WTC11 (cell line): ENCODE measurements around the gene ARMH4. TPM values are rescaled to one million over a fixed set of nuclear protein-coding genes. Genes with fewer than 3 reads are reported as not detected.

Experiments used
- ATAC-seq: fragments of 200-7000 bp; cut with Tn5 transposase; 2 replicates; pipeline ENCODE4 v1.10.0; 2021; ENCODE audit warnings: mild to moderate bottlenecking, moderate library complexity
- CTCF ChIA-PET: fragments of 300-600 bp; sonication (Branson Sonifier 250); formaldehyde crosslinking; loops from one replicate; lab custom pipeline; 2021; ENCODE audit warnings: antibody characterized with exemption; lab: Charles Lee
- POLR2A ChIA-PET: fragments of 350-600 bp; sonication (Branson Sonifier 250); formaldehyde crosslinking; loops from one replicate; lab custom pipeline; 2021; ENCODE audit warnings: antibody characterized with exemption; lab: Charles Lee
- DNase-seq: peaks from one replicate; pipeline ENCODE4 v3.0.0; 2021; ENCODE audit warnings: low spot score
- H3K27ac Mint-ChIP-seq: 2 replicates; pipeline ENCODE4 v1.8.0; 2021; ENCODE audit warnings: mixed read lengths
- H3K27me3 Mint-ChIP-seq: 2 replicates; pipeline ENCODE4 v1.8.0; 2021; ENCODE audit warnings: low read depth, mild to moderate bottlenecking, moderate library complexity, mixed read lengths
- H3K36me3 Mint-ChIP-seq: 2 replicates; pipeline ENCODE4 v1.8.0; 2021; ENCODE audit warnings: mixed read lengths
- H3K4me1 Mint-ChIP-seq: 2 replicates; pipeline ENCODE4 v1.8.0; 2022; ENCODE audit warnings: mixed read lengths
- H3K4me3 Mint-ChIP-seq: 2 replicates; pipeline ENCODE4 v1.8.0; 2021; ENCODE audit warnings: mild to moderate bottlenecking, moderate library complexity, mixed read lengths
- H3K9me3 Mint-ChIP-seq: 2 replicates; pipeline ENCODE4 v1.8.0; 2021; ENCODE audit warnings: mixed read lengths
- CBFB ChIP-seq: sonication (generic); formaldehyde crosslinking; IDR thresholded peaks from 2 replicates; pipeline ENCODE4 v1.8.1; 2022; ENCODE audit warnings: mild to moderate bottlenecking, low read depth, missing genetic modification reagents
- CDX4 ChIP-seq: fragments of 250-450 bp; sonication (Bioruptor Pico); IDR thresholded peaks from 2 replicates; pipeline ENCODE4 v1.9.0; 2021; ENCODE audit warnings: moderate library complexity, mild to moderate bottlenecking, inconsistent platforms, borderline replicate concordance
- ELF4 ChIP-seq: sonication (generic); formaldehyde crosslinking; IDR thresholded peaks from 2 replicates; pipeline ENCODE4 v1.8.1; 2022; ENCODE audit warnings: low read depth, mild to moderate bottlenecking, moderate library complexity, missing genetic modification reagents
- FOXK1 ChIP-seq: sonication (generic); formaldehyde crosslinking; IDR thresholded peaks from 2 replicates; pipeline ENCODE4 v1.8.0; 2022; ENCODE audit warnings: mild to moderate bottlenecking, moderate library complexity, missing genetic modification reagents
- MYBL2 ChIP-seq: sonication (generic); formaldehyde crosslinking; IDR thresholded peaks from 2 replicates; pipeline ENCODE4 v1.8.1; 2023; ENCODE audit warnings: mild to moderate bottlenecking, moderate library complexity, missing genetic modification reagents
- NR1H2 ChIP-seq: sonication (generic); formaldehyde crosslinking; IDR thresholded peaks from 2 replicates; pipeline ENCODE4 v1.9.0; 2021; ENCODE audit warnings: mild to moderate bottlenecking, moderate library complexity, missing genetic modification reagents
- RELA ChIP-seq: sonication (generic); formaldehyde crosslinking; IDR thresholded peaks from 2 replicates; pipeline ENCODE4 v1.8.1; 2022; ENCODE audit warnings: missing genetic modification reagents, mild to moderate bottlenecking, borderline replicate concordance
- SP1 ChIP-seq: sonication (generic); formaldehyde crosslinking; conservative IDR thresholded peaks from 2 replicates; pipeline ENCODE4 v1.8.1; 2022; ENCODE audit warnings: missing genetic modification reagents
- STAT6 ChIP-seq: sonication (generic); formaldehyde crosslinking; conservative IDR thresholded peaks from 2 replicates; pipeline ENCODE4 v1.8.1; 2023; ENCODE audit warnings: mild to moderate bottlenecking, low read depth, missing genetic modification reagents, moderate library complexity
- TEAD4 ChIP-seq: sonication (generic); formaldehyde crosslinking; IDR thresholded peaks from 2 replicates; pipeline ENCODE4 v1.8.0; 2022; ENCODE audit warnings: mild to moderate bottlenecking, missing genetic modification reagents
- USF2 ChIP-seq: sonication (generic); formaldehyde crosslinking; IDR thresholded peaks from 2 replicates; pipeline ENCODE4 v1.8.1; 2023; ENCODE audit warnings: mild to moderate bottlenecking, missing genetic modification reagents, moderate library complexity
- ZBTB21 ChIP-seq: sonication (generic); formaldehyde crosslinking; IDR thresholded peaks from 2 replicates; pipeline ENCODE4 v1.8.1; 2023; ENCODE audit warnings: mild to moderate bottlenecking, missing genetic modification reagents, borderline replicate concordance
- ZNF263 ChIP-seq: sonication (generic); formaldehyde crosslinking; IDR thresholded peaks from 2 replicates; pipeline ENCODE4 v1.8.1; 2022; ENCODE audit warnings: low read depth, mild to moderate bottlenecking, moderate library complexity, missing genetic modification reagents
- ZNF317 ChIP-seq: sonication (generic); formaldehyde crosslinking; IDR thresholded peaks from 2 replicates; pipeline ENCODE4 v1.8.1; 2023; ENCODE audit warnings: low read depth, mild to moderate bottlenecking, moderate library complexity, missing genetic modification reagents, borderline replicate concordance
- total RNA-seq: library from RNA; stranded (reverse); gene quantifications from 3 replicates; pipeline ENCODE4 v1.2.3, GENCODE V29; 2021
- TF ChIP-seq, protein P1 (sequence below): sonication (generic); formaldehyde crosslinking; IDR thresholded peaks from 2 replicates; pipeline ENCODE4 v1.8.0; 2022; ENCODE audit warnings: mild to moderate bottlenecking, missing genetic modification reagents
- TF ChIP-seq, protein P2 (sequence below): sonication (generic); formaldehyde crosslinking; IDR thresholded peaks from 2 replicates; pipeline ENCODE4 v1.8.0; 2022; ENCODE audit warnings: mild to moderate bottlenecking, missing genetic modification reagents
- TF ChIP-seq, protein P3 (sequence below): sonication (generic); formaldehyde crosslinking; IDR thresholded peaks from 2 replicates; pipeline ENCODE4 v1.8.0; 2022; ENCODE audit warnings: missing genetic modification reagents

The ARMH4 gene
- total RNA-seq, 1 experiment from 2014 or later: 12.2 TPM

DNA sequence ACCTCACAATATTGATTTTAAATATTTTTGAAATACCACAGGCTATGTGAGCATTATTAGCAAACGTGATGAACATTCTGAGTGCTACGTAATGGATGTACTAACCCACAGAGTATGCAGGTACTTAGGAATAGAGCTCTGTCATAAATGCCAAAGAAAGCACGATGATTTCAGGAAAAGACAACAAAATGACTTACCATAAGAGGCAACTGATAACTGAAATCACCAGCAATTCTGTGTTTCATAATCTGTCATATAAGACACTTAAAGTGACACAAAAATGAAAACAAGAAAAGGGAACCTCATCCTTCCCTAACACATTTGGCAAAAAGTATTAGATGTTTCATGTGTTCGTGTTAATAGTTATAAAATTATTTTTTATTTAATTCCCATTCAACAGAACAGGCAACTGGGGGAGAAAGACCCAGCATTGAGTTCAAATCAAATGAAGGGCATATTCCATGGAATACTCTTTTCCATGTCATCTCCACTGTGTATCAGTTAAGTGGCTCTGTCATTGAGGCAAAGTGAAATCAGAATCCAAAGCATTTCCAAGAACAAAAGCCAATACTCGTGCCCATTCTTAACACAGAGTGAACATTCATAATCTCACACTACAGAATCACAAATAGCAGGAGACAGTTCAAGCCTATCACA is 30.4 kb downstream of the ARMH4 start:
- Mint-ChIP-seq H3K27me3 (no peaks in the 10 kb centered on the region), H3K4me3 (no peak overlapping the region), H3K27ac (no peak overlapping the region), H3K4me1 (peaks cover 4% of the 10 kb centered on the region), H3K36me3 (peaks cover 19% of the 10 kb centered on the region), H3K9me3 (peaks cover 17% of the 10 kb centered on the region)
- POLR2A ChIA-PET: no interaction called here
- TF ChIP-seq NR1H2 (CRISPR knock-in tag) (no peak), SP1 (no peak), MYBL2 (CRISPR knock-in tag) (no peak), USF2 (CRISPR knock-in tag) (no peak), ZNF317 (CRISPR knock-in tag) (no peak), STAT6 (CRISPR knock-in tag) (no peak)
- TF ChIP-seq, protein P1, sequence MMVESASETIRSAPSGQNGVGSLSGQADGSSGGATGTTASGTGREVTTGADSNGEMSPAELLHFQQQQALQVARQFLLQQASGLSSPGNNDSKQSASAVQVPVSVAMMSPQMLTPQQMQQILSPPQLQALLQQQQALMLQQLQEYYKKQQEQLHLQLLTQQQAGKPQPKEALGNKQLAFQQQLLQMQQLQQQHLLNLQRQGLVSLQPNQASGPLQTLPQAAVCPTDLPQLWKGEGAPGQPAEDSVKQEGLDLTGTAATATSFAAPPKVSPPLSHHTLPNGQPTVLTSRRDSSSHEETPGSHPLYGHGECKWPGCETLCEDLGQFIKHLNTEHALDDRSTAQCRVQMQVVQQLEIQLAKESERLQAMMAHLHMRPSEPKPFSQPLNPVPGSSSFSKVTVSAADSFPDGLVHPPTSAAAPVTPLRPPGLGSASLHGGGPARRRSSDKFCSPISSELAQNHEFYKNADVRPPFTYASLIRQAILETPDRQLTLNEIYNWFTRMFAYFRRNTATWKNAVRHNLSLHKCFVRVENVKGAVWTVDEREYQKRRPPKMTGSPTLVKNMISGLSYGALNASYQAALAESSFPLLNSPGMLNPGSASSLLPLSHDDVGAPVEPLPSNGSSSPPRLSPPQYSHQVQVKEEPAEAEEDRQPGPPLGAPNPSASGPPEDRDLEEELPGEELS (CRISPR knock-in tag): no peak
- CTCF ChIA-PET: no interaction called here
- no peak for DNase-seq
- ATAC-seq: no peak

GRCh38 chr14:58119381-58119780 is 32.6 kb downstream of the ARMH4 start:
- ChIA-PET POLR2A (no interaction called here), CTCF (no interaction called here)
- TF ChIP-seq, protein P2, sequence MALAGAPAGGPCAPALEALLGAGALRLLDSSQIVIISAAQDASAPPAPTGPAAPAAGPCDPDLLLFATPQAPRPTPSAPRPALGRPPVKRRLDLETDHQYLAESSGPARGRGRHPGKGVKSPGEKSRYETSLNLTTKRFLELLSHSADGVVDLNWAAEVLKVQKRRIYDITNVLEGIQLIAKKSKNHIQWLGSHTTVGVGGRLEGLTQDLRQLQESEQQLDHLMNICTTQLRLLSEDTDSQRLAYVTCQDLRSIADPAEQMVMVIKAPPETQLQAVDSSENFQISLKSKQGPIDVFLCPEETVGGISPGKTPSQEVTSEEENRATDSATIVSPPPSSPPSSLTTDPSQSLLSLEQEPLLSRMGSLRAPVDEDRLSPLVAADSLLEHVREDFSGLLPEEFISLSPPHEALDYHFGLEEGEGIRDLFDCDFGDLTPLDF (CRISPR knock-in tag): no peak
- TF ChIP-seq ZNF263 (CRISPR knock-in tag) (no peak), CDX4 (no peak), FOXK1 (CRISPR knock-in tag) (no peak), ZBTB21 (no peak), TEAD4 (no peak)
- Mint-ChIP-seq H3K27me3 (no peaks in the 10 kb centered on the region), H3K9me3 (peaks cover 5% of the 10 kb centered on the region), H3K36me3 (peaks cover 2% of the 10 kb centered on the region; the same call in 1 of the 2 replicates), H3K4me1 (peaks cover 4% of the 10 kb centered on the region), H3K4me3 (no peak overlapping the region), H3K27ac (no peak overlapping the region)
- ATAC-seq: no peak
- no peak for DNase-seq

GRCh38 chr14:58118097-58118815 is 33.8 kb downstream of the ARMH4 start:
- Mint-ChIP-seq H3K27ac (no peak overlapping the region), H3K36me3 (no peaks in the 10 kb centered on the region), H3K4me1 (peaks cover 4% of the 10 kb centered on the region), H3K27me3 (no peaks in the 10 kb centered on the region)
- ATAC-seq (no peak), DNase-seq (no peak)
- CTCF ChIA-PET: no interaction called here
- POLR2A ChIA-PET: no interaction called here
- no peak for TF ChIP-seq SP1
- no peak for TF ChIP-seq TEAD4
- no peak for TF ChIP-seq RELA (CRISPR knock-in tag)
- TF ChIP-seq ELF4 (CRISPR knock-in tag): no peak
- TF ChIP-seq, protein P3, sequence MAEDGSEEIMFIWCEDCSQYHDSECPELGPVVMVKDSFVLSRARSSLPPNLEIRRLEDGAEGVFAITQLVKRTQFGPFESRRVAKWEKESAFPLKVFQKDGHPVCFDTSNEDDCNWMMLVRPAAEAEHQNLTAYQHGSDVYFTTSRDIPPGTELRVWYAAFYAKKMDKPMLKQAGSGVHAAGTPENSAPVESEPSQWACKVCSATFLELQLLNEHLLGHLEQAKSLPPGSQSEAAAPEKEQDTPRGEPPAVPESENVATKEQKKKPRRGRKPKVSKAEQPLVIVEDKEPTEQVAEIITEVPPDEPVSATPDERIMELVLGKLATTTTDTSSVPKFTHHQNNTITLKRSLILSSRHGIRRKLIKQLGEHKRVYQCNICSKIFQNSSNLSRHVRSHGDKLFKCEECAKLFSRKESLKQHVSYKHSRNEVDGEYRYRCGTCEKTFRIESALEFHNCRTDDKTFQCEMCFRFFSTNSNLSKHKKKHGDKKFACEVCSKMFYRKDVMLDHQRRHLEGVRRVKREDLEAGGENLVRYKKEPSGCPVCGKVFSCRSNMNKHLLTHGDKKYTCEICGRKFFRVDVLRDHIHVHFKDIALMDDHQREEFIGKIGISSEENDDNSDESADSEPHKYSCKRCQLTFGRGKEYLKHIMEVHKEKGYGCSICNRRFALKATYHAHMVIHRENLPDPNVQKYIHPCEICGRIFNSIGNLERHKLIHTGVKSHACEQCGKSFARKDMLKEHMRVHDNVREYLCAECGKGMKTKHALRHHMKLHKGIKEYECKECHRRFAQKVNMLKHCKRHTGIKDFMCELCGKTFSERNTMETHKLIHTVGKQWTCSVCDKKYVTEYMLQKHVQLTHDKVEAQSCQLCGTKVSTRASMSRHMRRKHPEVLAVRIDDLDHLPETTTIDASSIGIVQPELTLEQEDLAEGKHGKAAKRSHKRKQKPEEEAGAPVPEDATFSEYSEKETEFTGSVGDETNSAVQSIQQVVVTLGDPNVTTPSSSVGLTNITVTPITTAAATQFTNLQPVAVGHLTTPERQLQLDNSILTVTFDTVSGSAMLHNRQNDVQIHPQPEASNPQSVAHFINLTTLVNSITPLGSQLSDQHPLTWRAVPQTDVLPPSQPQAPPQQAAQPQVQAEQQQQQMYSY (CRISPR knock-in tag): no peak
- TF ChIP-seq CBFB (CRISPR knock-in tag): no peak
- TF ChIP-seq ZNF263 (CRISPR knock-in tag): no peak
- TF ChIP-seq, all 79 proteins: peak for 0
- Mint-ChIP-seq H3K4me3 (no peak overlapping the region), H3K9me3 (peaks cover 5% of the 10 kb centered on the region)
